RPMI8226 (cell line): Measurements from ENCODE around the gene TTC21A.

Source experiments
- DNase-seq: peaks from one replicate; pipeline ENCODE4 v3.0.0-alpha.2; 2015

Gene TTC21A

DNA sequence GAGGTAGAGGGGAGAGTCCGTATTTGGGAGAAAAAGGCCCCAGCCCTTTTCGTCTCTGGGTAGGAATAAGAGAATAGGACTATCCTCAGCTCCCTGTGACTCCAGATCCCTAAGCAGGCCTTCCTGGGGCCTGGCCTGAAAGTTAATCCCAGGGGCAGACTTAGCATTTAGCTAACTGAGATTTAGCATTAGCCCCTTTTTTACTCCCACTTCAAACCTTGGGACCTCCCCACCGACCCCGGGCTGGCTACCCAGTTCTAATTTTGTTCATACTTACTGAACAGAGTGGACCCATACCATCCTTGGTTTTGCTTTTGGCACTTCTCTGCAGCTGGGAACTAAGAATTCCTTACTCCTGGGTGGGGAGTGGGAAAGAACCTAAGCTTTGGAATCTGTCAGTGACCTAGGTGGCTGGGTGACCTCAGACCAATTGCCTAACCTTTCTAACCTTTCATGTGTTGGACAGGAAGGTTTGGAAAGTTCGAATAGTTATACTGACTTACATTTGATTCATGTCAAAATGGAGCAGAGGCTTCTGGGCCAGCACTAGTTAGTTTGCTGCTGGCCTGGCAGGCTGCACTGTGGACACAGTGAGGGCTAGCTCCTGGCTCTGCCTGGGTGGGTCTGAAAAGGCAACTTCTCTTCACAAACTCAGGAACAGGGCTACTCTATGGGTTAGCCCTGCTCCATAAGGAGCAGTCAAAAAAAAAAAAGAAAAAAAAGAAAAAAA is 11.6 kb downstream of the TTC21A start:
- no peak for DNase-seq

GRCh38 chr3:39121621-39122020 is 14.1 kb downstream of the TTC21A start:
- DNase-seq: no peak

GRCh38 chr3:39122813-39123212 is 15.3 kb downstream of the TTC21A start:
- DNase-seq: no peak

- DNase-seq: no peak
Measured at GRCh38 chr3:39124876-39125840, 17.7 kb downstream of the TTC21A start.

GRCh38 chr3:39125841-39126500 is 18.5 kb downstream of the TTC21A start:
- DNase-seq: no peak

DNA sequence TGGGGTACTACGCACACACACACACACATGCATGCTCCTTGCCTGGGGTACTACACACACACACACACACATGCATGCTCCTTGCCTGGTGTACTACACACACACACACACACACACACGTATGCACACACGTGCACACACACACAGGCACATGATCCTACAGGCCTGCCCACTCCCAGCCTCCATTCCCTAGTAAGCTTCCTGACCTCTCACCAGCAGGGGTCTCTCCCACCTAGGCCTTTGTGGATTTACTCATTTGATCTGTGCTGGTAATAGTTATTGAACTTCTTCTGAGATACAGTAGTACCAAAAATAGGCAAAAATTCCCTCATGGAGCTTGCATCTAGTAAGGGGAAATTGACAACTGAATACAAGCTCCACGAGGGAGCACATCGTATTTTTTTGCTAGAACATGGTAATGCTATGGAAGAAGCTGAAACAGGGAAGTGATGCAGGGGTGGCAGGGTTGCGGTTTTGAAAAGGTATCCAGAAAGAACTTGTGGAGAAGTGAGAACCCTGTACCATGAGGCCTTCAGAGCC is 19.1 kb downstream of the TTC21A start:
- peak; percentile 51 for DNase-seq

DNA sequence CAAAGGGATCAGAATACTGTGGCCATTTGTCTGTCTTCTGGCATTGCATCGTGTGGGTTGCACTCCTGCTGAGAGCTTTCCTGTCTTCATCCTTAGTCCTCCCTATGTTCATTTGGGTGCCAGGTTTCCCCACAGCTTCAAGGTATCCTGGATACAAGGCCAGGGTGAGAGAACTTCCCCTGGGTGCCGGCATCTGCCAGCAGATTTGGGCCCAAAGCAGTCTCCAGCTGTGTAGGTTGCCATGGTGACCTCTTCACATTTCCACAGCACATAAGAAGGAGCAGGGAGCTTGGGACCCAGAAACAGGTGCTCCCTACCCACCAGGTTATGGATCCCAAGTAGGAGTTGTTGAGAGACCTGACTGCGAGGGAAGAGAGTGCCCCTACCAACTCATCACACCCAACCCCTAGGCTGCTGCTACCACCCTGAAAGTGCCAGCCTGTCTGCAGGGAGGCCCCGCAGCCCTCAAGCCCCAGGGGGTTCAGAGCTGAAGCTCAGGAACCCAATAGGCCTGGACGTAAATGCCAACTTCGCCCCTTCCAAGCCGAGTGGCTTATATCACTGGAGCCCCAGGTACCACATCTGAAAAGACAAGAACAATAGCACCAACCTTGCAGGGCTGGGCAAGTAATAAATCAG is 19.9 kb downstream of the TTC21A start:
- no peak for DNase-seq

- no peak for DNase-seq
Measured at GRCh38 chr3:39127908-39128304, 20.4 kb downstream of the TTC21A start.

DNA sequence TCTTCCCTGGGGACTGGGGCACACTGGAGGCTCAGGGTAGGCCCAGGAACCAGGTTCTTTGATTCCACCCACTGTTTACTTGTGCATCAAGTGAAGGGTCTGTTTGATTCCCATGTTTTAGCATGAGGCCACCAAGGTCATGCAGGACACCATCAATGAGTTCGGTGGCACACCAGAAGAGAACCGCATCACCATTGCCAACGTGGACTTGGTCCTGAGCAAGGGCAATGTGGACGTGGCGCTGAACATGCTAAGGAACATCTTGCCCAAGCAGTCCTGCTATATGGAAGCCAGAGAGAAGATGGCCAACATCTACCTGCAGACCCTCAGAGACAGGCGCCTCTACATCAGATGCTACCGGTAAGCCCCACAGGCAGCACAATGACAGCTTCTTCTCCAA is 21.5 kb downstream of the TTC21A start:
- DNase-seq: no peak

DNA sequence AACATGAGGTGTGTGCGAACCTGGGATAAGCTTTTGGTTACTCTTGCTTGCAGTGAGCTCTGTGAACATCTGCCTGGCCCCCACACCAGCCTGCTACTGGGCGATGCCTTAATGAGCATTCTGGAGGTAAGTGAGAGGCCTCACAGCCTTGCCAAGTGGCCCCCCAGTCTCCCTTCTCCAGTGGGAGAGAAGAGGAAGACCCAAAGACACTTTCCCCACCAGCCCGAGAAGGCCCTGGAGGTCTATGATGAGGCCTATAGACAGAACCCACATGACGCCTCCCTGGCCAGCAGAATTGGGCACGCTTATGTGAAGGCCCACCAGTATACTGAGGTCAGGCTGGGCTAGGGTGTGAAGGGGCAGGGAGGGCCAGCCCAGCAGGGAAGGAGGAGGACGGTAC is 22.5 kb downstream of the TTC21A start:
- DNase-seq: no peak

DNA sequence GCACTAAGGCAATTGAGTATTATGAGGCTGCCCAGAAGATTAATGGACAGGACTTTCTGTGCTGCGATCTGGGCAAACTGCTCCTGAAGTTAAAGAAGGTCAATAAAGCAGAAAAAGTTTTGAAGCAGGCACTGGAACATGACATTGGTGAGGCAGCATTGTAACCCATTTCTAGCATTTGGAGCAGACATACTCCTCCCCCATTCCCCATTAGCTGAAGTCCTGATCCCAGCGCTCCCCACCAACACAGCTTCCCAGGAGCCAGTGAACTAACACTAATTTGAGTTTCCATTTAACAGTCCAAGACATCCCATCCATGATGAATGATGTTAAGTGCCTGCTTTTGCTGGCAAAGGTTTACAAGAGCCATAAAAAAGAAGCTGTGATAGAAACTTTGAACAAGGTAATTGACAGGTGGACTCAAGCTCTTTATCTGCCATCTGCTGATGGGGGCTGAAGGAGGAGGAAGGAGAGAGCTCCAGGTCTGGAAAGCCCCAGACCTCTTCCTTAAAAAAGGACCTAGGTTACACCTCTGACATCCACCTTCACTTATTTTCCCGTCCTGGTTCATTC is 23.3 kb downstream of the TTC21A start:
- DNase-seq: no peak

DNA sequence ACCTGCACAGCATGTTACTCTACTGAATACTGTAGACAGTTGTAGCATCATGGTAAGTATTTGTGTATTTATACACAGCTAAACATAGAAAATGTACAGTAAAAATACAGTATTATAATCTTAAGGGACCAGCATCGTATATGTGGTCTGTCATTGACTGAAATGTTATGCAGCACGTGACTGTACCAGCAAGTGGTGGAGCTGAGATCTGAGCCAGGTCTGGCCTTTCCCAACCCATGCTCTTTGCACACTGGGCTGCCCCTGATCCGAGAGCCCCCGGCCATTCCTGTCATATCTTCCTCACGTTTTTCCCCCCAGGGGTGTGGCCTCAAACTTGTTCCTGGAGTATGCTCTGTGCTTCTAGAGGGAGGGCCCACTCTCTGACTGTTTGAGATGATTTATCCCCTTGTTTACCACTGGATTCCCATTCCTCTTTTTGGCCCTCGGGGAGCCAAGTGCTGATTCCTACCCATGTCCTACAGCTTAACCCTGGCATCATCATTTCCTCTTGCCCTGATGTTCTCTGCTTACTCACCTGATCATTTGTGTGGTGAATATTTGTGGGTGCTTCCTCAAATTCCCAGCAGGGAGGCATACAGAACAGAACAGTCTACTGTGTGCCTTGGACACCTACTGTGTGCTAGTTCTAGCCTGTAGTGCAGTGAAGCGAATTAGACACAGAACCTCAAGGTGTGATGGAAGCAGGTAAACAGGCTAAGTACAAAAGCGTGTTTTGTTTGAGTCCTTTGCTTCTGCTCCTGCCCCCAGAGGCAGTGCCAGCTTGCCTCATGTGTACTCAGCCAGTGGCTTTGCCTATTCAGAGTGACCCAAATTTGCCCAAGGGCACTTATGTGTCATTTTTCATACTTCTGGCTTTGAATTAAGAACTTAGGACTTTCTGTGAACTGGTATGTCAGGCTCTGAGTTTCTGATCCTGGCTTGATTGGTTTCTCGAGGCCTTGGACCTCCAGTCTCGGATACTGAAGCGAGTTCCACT is 24.9 kb downstream of the TTC21A start:
- no peak for DNase-seq

- DNase-seq: no peak
Measured at GRCh38 chr3:39133093-39133490, 25.6 kb downstream of the TTC21A start.

- no peak for DNase-seq
Measured at GRCh38 chr3:39133822-39134221, 26.3 kb downstream of the TTC21A start.

DNA sequence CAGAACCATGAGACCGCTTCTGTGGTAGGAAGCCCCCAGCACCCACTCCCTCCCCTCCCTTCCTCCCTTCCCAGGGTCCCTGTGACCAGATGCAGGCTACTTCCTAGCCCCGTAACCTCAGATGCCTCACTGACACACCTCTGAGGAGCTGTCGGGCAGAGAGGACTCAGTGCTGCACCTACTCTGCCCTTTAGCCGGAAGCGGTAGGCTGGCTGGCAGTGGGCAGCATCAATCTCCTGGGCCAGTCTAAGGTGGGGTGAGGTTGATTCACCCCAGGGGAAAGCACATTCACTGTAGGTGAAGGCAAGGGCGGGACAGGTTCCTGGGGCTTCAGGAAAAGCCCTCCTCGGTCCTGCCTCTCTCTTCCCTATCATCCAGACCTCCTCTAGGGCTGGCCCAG is 26.8 kb downstream of the TTC21A start:
- DNase-seq: no peak

DNA sequence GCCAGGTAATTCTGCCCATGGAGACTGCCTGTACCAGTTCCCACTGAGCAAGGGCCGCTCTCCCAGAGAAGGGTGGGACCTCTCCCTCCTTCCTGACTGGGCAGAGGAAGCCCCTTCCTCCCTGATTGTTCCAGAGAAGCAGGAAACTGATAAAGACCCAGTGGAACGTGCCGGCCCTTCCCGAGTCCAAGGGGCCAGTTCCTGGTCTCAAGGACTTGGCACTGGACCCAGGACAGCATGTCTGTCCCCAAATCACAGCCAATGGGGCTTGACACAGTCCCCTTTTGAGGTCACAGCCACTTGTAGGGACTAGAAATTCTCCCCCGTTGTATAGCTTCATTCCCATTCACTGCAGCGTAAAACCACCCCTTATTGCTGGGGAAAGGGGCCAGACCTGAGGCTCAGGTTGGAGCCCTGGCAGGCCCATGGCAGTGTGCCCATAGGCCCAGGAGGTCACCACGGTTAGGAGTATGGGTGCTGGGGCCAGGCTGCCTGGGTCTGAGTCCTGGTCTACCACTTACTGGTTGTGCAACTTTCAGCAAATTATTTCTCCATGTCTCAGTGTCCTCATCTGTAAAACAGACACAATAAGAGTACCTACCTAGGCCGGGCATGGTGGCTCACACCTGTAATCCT is 27.8 kb downstream of the TTC21A start:
- DNase-seq: no peak

- DNase-seq: no peak
Measured at GRCh38 chr3:39136533-39137434, 29.3 kb downstream of the TTC21A start.

GRCh38 chr3:39137435-39137936 is 30.0 kb downstream of the TTC21A start:
- DNase-seq: no peak
